Measurements from ENCODE around the gene FLT4. TPM values are rescaled to one million over a fixed set of nuclear protein-coding genes. Genes with fewer than 3 reads are reported as not detected.
A peak's percentile ranks its signal among the peaks of the same experiment; 100 is the strongest.

Gene FLT4
- polyA plus RNA-seq, 4 donors: 0.22 to 15.8 (median 3.0) TPM

GRCh38 chr5:180611140-180611850, 38.1 kb downstream of the FLT4 start:
- 66 to 79% (median 68%) methylated on average over 24 to 30 of the region's 30 CpGs for WGBS, 3 donors
- Histone ChIP-seq H3K27me3 (ENCODE audit: control insufficient read depth in 3 of 3, insufficient read depth in 3 of 3, low read length in 3 of 3) (no peaks in the 10 kb centered on the region), H3K27ac (ENCODE audit: low read depth in 1 of 3, low read length in 2 of 3) (no peak overlapping the region), H3K4me1 (ENCODE audit: control insufficient read depth in 3 of 3, insufficient read depth in 2 of 3, low read depth in 1 of 3, low read length in 2 of 3) (no peaks in the 10 kb centered on the region), H3K9me3 (ENCODE audit: control insufficient read depth in 2 of 2, insufficient read depth in 1 of 2, low read depth in 1 of 2, low read length in 1 of 2) (no peaks in the 10 kb centered on the region), H3K4me3 (ENCODE audit: low read depth in 1 of 3, low read length in 3 of 3) (no peak overlapping the region), H3K36me3 (ENCODE audit: control insufficient read depth in 3 of 3, insufficient read depth in 2 of 3, low read depth in 1 of 3, low read length in 3 of 3) (no peaks in the 10 kb centered on the region)
- FAIRE-seq (no peak), DNase-seq (no peak)

GRCh38 chr5:180609817-180610550, 39.4 kb downstream of the FLT4 start:
- 75 to 78% (median 77%) methylated on average over 23 of the region's 23 CpGs for WGBS, 3 donors
- H3K4me1 ChIP-seq (ENCODE audit: control insufficient read depth in 3 of 3, insufficient read depth in 2 of 3, low read depth in 1 of 3, low read length in 2 of 3): no peaks in the 10 kb centered on the region
- H3K9me3 ChIP-seq (ENCODE audit: control insufficient read depth in 2 of 2, insufficient read depth in 1 of 2, low read depth in 1 of 2, low read length in 1 of 2): no peaks in the 10 kb centered on the region
- H3K4me3 ChIP-seq (ENCODE audit: low read depth in 1 of 3, low read length in 3 of 3): no peak overlapping the region
- H3K27ac ChIP-seq (ENCODE audit: low read depth in 1 of 3, low read length in 2 of 3): no peak overlapping the region
- no peaks in the 10 kb centered on the region for H3K36me3 ChIP-seq (ENCODE audit: control insufficient read depth in 3 of 3, insufficient read depth in 2 of 3, low read depth in 1 of 3, low read length in 3 of 3)
- no peak for DNase-seq
- no peaks in the 10 kb centered on the region for H3K27me3 ChIP-seq (ENCODE audit: control insufficient read depth in 3 of 3, insufficient read depth in 3 of 3, low read length in 3 of 3)
- FAIRE-seq: no peak

- no peaks in the 10 kb centered on the region for H3K4me1 ChIP-seq (ENCODE audit: control insufficient read depth in 3 of 3, insufficient read depth in 2 of 3, low read depth in 1 of 3, low read length in 2 of 3)
- H3K27me3 ChIP-seq (ENCODE audit: control insufficient read depth in 3 of 3, insufficient read depth in 3 of 3, low read length in 3 of 3): no peaks in the 10 kb centered on the region
- 80 to 86% (median 83%) methylated on average over 15 of the region's 15 CpGs for WGBS, 3 donors
- no peak overlapping the region for H3K27ac ChIP-seq (ENCODE audit: low read depth in 1 of 3, low read length in 2 of 3)
- no peaks in the 10 kb centered on the region for H3K36me3 ChIP-seq (ENCODE audit: control insufficient read depth in 3 of 3, insufficient read depth in 2 of 3, low read depth in 1 of 3, low read length in 3 of 3)
- no peak overlapping the region for H3K4me3 ChIP-seq (ENCODE audit: low read depth in 1 of 3, low read length in 3 of 3)
- DNase-seq: no peak
- FAIRE-seq: no peak
- H3K9me3 ChIP-seq (ENCODE audit: control insufficient read depth in 2 of 2, insufficient read depth in 1 of 2, low read depth in 1 of 2, low read length in 1 of 2): no peaks in the 10 kb centered on the region
These were observed 40.0 kb downstream of the FLT4 start for GRCh38 chr5:180609386-180609785.

GRCh38 chr5:180608572-180609310, 40.7 kb downstream of the FLT4 start:
- Histone ChIP-seq H3K4me1 (ENCODE audit: control insufficient read depth in 3 of 3, insufficient read depth in 2 of 3, low read depth in 1 of 3, low read length in 2 of 3) (no peaks in the 10 kb centered on the region), H3K27me3 (ENCODE audit: control insufficient read depth in 3 of 3, insufficient read depth in 3 of 3, low read length in 3 of 3) (no peaks in the 10 kb centered on the region), H3K27ac (ENCODE audit: low read depth in 1 of 3, low read length in 2 of 3) (no peak overlapping the region), H3K4me3 (ENCODE audit: low read depth in 1 of 3, low read length in 3 of 3) (no peak overlapping the region), H3K9me3 (ENCODE audit: control insufficient read depth in 2 of 2, insufficient read depth in 1 of 2, low read depth in 1 of 2, low read length in 1 of 2) (no peaks in the 10 kb centered on the region), H3K36me3 (ENCODE audit: control insufficient read depth in 3 of 3, insufficient read depth in 2 of 3, low read depth in 1 of 3, low read length in 3 of 3) (no peaks in the 10 kb centered on the region)
- FAIRE-seq: no peak
- no peak for DNase-seq
- 81 to 91% (median 85%) methylated on average over 26 of the region's 26 CpGs for WGBS, 3 donors

GRCh38 chr5:180607861-180608571, 41.4 kb downstream of the FLT4 start:
- FAIRE-seq (no peak), DNase-seq (peak; percentile 63 to 85)
- no peak overlapping the region for H3K4me3 ChIP-seq (ENCODE audit: low read depth in 1 of 3, low read length in 3 of 3)
- H3K27ac ChIP-seq (ENCODE audit: low read depth in 1 of 3, low read length in 2 of 3): no peak overlapping the region
- no peaks in the 10 kb centered on the region for H3K4me1 ChIP-seq (ENCODE audit: control insufficient read depth in 3 of 3, insufficient read depth in 2 of 3, low read depth in 1 of 3, low read length in 2 of 3)
- WGBS, 3 donors: 24 to 49% (median 36%) methylated on average over 18 of the region's 18 CpGs
- no peaks in the 10 kb centered on the region for H3K9me3 ChIP-seq (ENCODE audit: control insufficient read depth in 2 of 2, insufficient read depth in 1 of 2, low read depth in 1 of 2, low read length in 1 of 2)
- no peaks in the 10 kb centered on the region for H3K36me3 ChIP-seq (ENCODE audit: control insufficient read depth in 3 of 3, insufficient read depth in 2 of 3, low read depth in 1 of 3, low read length in 3 of 3)
- no peaks in the 10 kb centered on the region for H3K27me3 ChIP-seq (ENCODE audit: control insufficient read depth in 3 of 3, insufficient read depth in 3 of 3, low read length in 3 of 3)

GRCh38 chr5:180606215-180606785, 43.1 kb downstream of the FLT4 start:
- FAIRE-seq (no peak), DNase-seq (no peak)
- no peaks in the 10 kb centered on the region for H3K27me3 ChIP-seq (ENCODE audit: control insufficient read depth in 3 of 3, insufficient read depth in 3 of 3, low read length in 3 of 3)
- H3K36me3 ChIP-seq (ENCODE audit: control insufficient read depth in 3 of 3, insufficient read depth in 2 of 3, low read depth in 1 of 3, low read length in 3 of 3): no peaks in the 10 kb centered on the region
- H3K4me3 ChIP-seq (ENCODE audit: low read depth in 1 of 3, low read length in 3 of 3): no peak overlapping the region
- no peaks in the 10 kb centered on the region for H3K9me3 ChIP-seq (ENCODE audit: control insufficient read depth in 2 of 2, insufficient read depth in 1 of 2, low read depth in 1 of 2, low read length in 1 of 2)
- H3K4me1 ChIP-seq (ENCODE audit: control insufficient read depth in 3 of 3, insufficient read depth in 2 of 3, low read depth in 1 of 3, low read length in 2 of 3): no peaks in the 10 kb centered on the region
- WGBS, 3 donors: 76 to 83% (median 80%) methylated on average over 21 of the region's 21 CpGs
- H3K27ac ChIP-seq (ENCODE audit: low read depth in 1 of 3, low read length in 2 of 3): no peak overlapping the region

GRCh38 chr5:180605554-180606214, 43.7 kb downstream of the FLT4 start:
- no peaks in the 10 kb centered on the region for H3K4me1 ChIP-seq (ENCODE audit: control insufficient read depth in 3 of 3, insufficient read depth in 2 of 3, low read depth in 1 of 3, low read length in 2 of 3)
- H3K27ac ChIP-seq (ENCODE audit: low read depth in 1 of 3, low read length in 2 of 3): no peak overlapping the region
- H3K9me3 ChIP-seq (ENCODE audit: control insufficient read depth in 2 of 2, insufficient read depth in 1 of 2, low read depth in 1 of 2, low read length in 1 of 2): no peaks in the 10 kb centered on the region
- no peak overlapping the region for H3K4me3 ChIP-seq (ENCODE audit: low read depth in 1 of 3, low read length in 3 of 3)
- 46 to 53% (median 52%) methylated on average over 11 of the region's 11 CpGs for WGBS, 3 donors
- no peak for FAIRE-seq
- no peaks in the 10 kb centered on the region for H3K36me3 ChIP-seq (ENCODE audit: control insufficient read depth in 3 of 3, insufficient read depth in 2 of 3, low read depth in 1 of 3, low read length in 3 of 3)
- H3K27me3 ChIP-seq (ENCODE audit: control insufficient read depth in 3 of 3, insufficient read depth in 3 of 3, low read length in 3 of 3): no peaks in the 10 kb centered on the region
- peak; percentile 50 to 64 for DNase-seq

Measured in small intestine (tissue), 7 donors.